Right hindlimb (tissue), 1 donor: ENCODE measurements around the gene NUP93.
"Not testable (repeated sequence)": the region's sequence is repeated elsewhere in the genome, so short reads cannot be mapped to it uniquely, and the experiment has no call there.

Source experiments
- DNase-seq: peaks from one replicate; pipeline ENCODE4 v3.0.0-alpha.2; 2018

Gene NUP93

DNA sequence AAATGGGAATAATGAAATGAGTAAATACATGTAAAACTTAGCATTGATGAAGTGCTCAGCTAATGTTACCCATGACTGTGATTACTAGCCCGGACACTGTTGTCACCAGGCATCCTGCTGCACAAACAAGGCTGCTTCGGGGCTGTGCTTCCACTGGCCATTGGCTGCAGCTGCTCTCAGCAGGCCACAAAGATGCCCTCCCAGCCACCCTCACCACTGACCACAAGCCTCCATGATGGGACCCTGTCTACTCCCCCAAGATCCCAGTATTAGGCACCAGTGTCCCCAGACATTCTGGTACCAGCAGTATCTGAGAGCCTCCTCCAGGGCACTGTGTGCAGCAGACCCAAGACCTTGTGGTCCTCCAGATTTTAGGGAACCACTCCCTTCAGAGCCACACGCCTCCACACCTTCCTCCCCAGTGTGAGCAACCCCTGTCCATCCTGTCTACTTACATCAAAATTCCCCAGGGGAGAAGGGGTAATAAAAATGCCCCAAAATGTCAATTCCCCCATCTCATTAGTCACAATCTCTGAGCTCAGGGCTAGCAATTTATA lies 19.7 kb upstream of the NUP93 start:
- no peak for DNase-seq

GRCh38 chr16:56711862-56712261 lies 18.1 kb upstream of the NUP93 start:
- DNase-seq, result no peak

- DNase-seq, result no peak
Measured at GRCh38 chr16:56713794-56714193, 16.1 kb upstream of the NUP93 start.

DNA sequence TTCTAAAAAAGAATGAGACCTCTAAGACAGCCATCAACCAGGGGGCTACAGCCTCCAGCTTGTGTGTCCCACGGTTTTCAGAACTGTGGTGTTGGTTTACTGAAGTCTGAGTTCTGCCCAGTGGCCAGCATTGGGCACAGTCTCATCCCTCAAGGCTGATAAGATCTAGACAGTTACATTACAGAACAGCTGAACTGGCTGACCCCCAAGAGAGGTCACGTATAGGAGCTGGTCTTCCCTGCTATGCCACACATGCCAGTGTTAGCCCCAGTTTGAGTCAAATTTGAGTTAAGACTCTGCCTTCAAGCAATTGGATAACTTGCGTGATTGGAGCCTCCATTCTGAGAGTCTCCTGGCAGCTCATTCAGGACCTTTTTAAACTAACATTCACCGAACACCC lies 14.8 kb upstream of the NUP93 start:
- DNase-seq, result no peak

DNA sequence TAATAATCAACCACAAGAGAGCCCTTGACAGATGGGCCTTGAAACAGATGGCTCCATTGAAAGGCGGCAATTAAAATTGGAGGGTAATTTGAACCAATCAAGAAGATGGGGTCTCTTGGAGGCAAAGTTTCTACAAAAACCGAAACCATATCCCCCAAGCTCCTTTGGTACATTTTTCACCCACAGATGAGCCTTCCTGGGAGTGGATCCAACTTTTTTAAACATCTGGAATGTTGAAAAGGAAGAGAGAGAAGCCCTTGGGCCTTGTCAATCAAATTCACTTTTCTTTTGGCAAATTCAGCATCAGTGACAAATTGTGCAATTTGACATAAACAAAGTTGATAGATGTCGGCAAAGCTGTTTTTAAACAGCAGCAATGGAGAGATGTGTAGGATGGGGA lies 13.2 kb upstream of the NUP93 start:
- DNase-seq, result no peak

DNA sequence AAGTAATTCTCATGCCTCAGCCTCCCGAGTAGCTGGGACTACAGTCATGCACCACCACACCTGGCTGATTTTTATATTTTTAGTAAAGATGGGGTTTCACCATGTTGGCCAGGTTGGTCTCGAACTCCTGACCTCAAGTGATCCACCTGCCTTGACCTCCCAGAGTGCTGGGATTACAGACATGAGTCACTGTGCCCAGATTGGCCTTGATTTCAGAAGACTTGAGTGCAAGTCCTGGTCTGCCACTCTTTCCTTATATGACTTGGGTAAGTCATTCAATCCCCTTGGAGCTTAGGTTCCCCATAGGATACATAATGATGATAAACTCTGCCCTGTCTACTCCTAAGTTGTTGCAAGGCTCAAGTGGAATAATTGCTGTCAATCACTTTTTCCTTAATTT lies 12.4 kb upstream of the NUP93 start:
- not testable (repeated sequence) for DNase-seq

DNA sequence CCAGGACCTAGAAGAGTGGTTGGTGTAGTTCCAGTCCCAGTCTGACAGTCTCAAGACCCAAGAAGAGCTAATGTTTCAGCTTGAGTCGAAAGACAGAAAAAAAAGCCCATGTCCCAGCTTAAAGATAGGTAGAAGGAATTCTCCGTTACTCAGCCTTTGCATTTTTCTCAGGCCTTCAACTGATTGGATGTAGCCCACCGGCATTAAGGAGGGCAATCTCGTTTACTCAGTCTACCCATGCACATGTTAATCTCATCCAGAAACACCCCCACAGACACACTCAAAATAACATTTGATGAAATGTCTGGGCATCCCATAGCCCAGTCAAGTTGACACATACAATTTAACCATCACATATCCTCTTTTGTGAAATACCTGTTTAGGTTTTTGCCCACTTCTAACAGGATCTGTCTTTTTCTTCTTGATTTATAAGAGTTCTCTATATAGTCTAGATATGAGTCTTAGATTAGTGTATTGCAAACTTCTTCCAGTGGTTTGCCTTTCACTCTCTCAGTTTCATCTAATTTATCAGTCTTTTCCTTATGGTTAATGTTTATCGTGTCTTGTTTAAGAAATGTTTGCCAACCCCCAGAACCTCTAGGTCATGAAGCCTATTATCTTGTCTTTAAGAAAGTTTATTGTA lies 7.6 kb upstream of the NUP93 start:
- no peak for DNase-seq

DNA sequence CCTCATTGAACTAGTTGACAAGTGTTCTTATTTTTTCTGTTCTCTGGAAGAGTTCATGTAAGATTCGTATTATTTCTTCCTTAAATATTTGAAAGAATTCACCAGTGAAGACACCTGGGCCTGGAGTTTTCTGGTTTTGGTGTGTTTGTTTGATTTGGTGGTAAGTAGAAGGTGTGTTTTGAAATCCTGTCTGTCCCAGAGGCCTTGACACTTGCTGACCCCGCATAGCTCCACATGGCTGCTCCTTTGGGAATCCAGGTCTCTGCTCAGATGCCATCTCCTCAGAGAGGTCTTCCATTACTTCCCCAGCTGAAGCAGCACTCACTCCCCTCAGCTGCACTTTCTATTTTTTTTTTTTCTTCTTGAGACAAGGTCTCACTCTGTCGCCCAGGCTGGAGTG lies 5.7 kb upstream of the NUP93 start:
- DNase-seq, result no peak

DNA sequence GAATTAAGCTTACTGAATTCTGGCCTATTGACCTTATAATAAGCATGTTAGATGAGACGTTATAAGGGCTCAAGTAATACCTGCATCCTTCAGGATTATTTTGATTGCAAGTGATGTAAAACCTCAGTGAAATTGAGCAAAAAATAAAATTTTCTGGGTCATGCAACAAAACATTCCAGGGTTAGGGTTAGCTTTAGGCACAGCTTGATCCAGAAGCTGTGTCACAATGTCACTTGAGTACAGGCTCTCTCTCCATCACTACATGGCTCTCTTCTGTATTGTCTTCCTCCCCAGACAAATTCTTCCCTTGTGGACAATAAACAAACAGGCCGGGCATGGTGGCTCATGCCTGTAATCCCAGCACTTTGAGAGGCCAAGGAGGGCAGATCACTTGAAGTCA lies 3.6 kb upstream of the NUP93 start:
- DNase-seq, result no peak

DNA sequence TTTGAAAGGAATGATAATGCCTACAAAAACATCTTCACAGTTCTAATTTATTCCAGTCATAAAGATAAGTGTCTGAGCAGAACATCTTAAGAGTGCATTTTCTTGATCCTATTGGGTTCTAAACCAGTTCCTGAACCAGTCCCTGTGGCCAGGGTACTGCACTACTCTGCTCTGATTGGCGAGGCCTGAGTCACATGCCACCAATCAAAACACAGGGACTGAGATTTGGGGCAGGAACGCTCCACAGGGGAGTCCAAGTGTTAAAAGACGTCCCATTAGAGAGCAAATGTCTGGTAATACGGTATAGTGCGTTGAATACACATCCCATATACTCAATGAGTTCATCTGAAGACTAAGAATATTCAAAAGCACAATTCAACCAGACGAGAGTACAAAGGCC lies 3.0 kb upstream of the NUP93 start:
- no peak for DNase-seq

DNA sequence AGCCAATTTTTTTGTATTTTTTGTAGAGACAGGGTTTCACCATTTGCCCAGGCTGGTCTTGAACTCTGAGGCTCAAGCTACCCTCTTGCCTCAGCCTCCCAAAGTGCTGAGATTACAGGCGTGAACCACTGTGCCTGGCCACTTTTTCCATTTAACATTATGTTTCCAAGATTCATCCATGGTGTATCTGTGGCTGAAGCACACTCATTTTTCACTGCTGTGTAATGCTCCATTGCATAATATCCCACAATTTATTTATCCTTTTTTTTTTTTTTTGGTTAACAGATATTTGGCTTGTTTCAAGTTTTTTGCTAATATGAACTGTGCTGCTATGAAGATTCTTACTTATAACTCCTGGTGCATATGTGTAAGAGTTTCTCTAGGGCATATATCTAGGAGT lies 1.9 kb upstream of the NUP93 start:
- DNase-seq, result no peak

- peak; percentile 24 for DNase-seq
Measured at GRCh38 chr16:56728980-56729734, 772 bp upstream of the NUP93 start.

DNA sequence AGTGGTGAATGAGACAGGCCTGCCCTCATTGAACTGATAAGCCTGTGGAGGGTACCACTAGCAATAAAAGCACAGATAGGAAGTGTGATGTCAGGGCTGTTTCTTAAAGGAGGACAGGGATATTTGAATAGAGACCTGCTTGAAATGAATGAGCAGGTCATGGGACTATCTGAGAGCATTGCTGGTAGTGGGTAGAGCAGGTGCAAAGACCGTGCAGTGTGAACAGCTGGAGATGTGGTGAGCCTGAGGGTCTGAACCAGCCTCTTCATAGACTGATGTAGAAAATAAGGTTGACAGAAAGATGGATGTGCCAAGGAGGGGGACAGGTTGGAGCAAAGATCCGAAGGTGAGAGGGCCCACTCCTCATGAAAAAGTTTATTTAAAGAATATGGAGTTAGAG lies 2.4 kb downstream of the NUP93 start:
- no peak for DNase-seq

DNA sequence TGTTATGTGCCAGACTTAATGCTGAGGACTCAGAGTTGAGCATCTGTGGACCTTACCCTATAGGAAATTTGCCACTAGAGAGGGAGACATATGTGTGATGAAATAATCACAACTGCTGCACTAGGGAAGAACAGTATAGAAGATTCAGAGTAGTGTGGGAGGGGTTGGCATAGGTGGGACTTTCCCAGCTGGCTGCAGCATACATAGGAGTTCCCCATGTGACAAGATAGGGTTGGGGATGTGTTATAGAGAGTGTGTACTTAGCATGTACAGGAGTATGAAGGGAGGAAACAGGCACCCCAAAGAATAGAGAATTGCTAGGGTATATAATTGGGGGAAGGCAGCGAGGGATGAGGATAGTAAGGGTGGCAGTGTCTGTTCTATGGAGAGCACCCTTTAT lies 2.9 kb downstream of the NUP93 start:
- no peak for DNase-seq

- no peak for DNase-seq
Measured at GRCh38 chr16:56734429-56734828, 4.5 kb downstream of the NUP93 start.

GRCh38 chr16:56736476-56736875 lies 6.5 kb downstream of the NUP93 start:
- no peak for DNase-seq

DNA sequence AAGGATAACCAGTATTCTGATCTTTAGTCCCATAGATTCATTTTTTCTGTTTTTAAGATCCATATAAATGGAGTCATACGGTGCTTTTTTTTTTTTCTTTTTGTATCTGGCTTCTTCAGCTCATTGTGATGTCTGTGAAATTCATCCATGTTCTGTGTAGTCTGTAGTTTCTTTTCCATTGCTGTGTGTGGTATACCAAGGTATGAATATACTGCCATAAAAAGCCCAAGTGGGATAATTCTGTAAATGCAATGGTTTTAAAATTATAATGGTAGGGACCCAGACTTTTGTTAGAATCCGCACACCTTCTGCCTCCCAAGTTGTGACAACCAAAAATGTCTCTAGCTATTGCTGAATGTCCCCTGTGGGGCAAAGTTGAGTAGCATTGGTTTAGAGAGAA lies 7.6 kb downstream of the NUP93 start:
- DNase-seq, result no peak

DNA sequence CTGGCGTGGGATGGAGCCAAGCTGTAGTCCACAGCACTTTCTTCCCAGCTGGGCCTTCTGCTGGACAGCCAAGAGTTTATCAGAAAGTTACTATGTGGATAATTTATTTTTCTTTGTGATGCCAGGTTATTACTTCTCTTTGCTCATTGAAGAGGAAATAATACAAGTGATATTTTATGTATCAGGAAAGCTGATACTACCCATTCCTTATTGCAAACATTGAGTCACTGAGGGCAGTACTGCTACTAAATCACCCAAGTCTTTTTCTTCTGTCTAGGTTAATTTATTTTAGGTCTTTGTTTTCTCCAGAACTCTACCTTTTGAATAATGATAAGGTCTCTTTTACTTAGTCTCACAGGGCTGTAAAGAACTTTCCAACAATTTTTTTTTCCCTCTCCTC lies 8.3 kb downstream of the NUP93 start:
- DNase-seq, result no peak

DNA sequence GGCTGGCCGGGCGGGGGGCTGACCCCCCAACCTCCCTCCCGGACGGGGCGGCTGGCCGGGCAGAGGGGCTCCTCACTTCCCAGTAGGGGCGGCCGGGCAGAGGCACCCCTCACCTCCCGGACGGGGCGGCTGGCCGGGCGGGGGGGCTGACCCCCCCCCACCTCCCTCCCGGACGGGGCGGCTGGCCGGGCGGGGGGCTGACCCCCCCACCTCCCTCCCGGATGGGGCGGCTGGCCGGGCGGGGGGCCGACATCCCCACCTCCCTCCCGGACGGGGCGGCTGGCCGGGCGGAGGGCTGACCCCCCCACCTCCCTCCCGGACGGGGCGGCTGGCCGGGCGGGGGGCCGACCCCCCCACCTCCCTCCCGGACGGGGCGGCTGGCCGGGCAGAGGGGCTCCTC lies 9.4 kb downstream of the NUP93 start:
- DNase-seq, result not testable (repeated sequence)

GRCh38 chr16:56741399-56741798 lies 11.5 kb downstream of the NUP93 start:
- DNase-seq, result no peak

- no peak for DNase-seq
Measured at GRCh38 chr16:56742030-56742984, 12.4 kb downstream of the NUP93 start.

GRCh38 chr16:56743840-56744239 lies 13.9 kb downstream of the NUP93 start:
- peak; percentile 34 for DNase-seq

DNA sequence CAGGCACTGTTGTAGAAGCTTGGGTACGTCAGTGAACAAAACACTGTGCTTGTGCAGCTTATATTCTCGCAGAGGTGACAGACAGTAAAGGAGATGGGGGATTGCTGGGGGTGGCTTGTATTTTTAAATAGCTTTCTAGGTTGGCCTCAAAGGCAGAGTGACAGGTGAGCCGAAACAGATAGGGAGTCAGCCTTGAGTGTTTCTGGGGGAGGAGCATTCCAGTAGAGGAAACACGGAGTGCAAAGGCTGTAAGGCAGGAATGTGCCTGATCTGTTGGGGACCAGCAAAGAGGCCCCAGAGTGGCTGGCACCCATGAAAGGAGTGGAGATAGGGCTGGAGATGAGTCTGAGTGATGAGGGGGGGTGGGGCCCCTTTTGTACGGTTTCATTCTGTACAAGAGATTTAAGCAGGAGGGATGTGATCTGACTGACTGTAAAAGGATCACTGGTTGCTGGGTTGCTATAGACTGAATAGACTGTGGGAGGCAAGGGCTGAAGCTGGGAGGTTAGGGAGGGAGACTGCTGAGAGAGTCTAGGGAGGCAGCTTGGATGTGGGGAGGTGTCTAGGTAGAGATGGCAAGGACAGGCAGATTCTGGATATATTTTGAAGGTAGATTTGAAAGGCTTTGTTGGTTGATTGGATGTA lies 15.2 kb downstream of the NUP93 start:
- DNase-seq, result no peak
